Measurements from ENCODE around the gene USP26.
"Not testable (repeated sequence)": the region's sequence is repeated elsewhere in the genome, so short reads cannot be mapped to it uniquely, and the experiment has no call there.

USP26 gene

DNA sequence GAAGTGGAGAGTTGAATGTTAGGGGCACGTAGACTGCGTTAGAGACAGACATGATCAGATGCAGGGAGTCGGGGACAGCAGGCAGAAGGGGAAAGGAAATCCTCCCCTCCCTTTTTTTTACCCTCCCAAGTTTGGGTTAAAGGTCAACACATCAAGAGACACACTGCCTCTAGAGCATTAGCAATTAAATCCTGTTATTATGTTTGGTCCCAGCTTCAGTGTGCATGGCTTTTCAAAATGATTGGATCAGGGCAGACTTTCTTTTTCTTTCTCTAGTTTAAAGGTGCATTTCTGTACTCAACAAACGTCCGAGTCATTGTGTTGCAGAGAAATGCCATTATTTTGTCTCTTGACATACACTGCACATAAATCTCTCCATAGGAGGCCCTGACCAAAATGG lies 63.9 kb downstream of the USP26 start:
- no peak for DNase-seq

DNA sequence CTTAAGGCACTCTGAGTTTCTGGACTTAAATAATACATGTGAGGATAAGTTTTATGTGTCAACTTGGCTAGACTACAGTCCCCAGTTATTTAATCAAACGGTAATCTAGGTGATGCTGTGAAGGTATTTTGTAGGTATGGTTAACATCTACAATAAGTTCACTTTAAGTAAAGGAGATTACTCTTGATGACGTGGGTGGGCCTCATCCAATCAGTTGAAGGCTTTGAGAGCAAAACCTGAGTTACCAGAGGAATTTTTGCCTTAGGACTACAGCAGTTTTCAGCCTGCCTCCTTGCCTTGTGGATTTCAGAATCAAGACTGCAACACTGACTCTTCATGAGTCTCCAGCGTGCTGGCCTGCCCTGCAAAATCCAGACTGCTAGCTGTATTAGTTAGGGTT lies 78.7 kb downstream of the USP26 start:
- no peak for DNase-seq

DNA sequence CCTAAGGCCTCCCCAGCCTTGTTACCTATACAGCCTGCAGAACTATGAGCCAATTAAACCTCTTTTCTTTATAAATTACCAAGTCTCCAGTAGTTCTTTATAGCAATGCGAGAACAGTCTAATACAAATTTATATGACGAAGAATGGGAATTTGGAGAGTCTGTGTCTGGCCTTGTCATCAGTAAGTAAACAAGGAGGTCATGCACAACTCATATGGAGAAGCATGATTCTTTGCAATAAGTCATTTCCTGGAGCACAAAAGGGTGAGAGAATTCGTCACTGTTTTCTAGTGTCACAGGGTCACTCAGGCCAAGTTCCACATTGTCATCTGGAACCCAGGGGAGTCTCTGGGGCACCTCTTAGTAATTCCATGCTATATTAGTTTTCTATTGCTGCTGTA lies 89.5 kb downstream of the USP26 start:
- DNase-seq: no peak

DNA sequence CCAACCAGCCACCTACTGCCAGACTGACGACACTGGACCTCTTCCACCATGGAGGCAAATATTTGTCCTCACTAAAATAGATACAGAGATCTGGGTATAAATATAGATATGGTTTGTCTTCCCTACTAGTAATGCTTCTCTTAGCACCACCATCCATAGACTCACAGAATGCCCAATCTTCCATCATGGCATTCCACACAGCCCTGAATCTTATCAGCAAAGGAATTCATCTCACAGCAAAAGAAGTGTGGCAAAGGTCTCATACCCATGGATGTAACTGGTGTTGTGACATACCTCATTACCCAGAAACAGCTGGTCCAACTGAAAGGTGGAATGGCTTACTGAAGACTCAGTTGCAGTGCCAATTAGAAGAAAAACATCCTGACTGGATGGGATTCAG lies 91.3 kb downstream of the USP26 start:
- no peak for DNase-seq

DNA sequence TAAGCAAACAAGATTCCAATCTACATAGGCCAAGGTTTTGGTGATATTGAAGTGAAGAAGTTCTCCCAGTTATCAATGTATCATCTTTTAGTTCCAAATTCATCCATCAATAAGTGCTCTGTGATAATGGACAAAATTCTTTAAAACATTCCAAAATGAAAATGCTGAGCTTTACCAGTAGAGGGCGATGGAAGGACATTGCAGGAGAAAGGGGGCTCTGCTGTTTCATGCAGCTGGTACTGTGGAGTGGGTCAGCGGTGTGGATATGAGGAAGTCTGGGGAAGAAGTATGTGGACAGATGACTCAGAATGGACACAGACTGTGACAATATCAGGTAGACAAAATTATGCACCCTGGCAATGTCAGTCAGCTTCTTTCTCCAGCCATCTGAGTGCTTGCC lies 91.9 kb downstream of the USP26 start:
- DNase-seq: peak; percentile 4

DNA sequence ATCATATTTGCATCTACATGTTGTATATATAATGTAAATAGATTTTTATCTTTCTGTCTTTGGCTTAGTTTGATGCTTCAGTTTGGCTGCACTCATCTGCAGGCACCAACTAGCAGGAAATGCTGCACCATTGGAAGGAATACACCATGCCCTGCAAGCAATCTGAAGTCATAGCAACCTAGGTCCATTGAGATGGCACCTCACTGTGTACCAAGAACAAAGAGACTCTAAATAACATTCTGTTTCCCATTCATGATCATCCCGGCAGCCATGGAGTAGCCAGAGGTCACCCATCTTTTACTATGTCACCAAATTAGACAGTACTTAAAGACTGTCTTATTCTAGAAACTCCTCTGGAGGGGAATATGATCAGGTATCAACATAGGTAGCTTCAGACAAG lies 97.7 kb downstream of the USP26 start:
- DNase-seq: no peak

DNA sequence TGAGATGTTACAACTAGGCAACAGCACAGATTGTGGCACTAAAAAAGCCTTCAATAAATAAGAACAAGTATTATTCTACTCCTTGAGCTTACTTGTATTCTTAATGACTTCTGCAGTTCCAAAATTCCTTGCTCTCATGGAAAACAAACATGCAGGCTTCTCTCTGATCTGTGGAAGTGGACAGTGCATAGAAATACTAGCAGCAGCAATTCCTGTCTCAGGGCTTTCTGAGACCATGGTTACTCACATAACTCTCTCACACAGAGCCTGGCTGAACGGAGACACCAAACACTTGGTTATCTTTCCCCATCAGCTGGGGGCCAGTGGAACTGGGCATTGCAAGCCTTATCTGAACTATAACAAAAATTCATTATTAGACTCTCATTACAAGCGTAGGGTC lies 106.1 kb downstream of the USP26 start:
- no peak for DNase-seq

DNA sequence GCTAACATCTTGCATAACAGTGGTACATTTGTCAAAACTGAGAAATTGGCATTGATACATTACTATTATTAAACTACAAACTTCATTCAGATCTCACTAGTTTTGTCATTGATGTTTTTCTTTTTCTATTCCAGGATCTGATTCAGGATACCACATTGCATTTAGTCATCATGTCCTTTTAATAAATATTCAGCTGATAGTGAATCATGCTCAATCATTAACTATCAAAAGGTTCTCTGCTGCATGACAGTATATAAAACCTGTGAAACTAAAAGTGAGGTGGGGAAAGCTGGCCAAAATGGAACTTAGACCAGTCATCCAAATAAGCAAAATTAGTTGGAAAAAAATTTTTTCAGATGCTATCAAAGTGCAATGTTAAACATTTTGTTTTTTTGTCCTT lies 110.4 kb downstream of the USP26 start:
- no peak for DNase-seq

DNA sequence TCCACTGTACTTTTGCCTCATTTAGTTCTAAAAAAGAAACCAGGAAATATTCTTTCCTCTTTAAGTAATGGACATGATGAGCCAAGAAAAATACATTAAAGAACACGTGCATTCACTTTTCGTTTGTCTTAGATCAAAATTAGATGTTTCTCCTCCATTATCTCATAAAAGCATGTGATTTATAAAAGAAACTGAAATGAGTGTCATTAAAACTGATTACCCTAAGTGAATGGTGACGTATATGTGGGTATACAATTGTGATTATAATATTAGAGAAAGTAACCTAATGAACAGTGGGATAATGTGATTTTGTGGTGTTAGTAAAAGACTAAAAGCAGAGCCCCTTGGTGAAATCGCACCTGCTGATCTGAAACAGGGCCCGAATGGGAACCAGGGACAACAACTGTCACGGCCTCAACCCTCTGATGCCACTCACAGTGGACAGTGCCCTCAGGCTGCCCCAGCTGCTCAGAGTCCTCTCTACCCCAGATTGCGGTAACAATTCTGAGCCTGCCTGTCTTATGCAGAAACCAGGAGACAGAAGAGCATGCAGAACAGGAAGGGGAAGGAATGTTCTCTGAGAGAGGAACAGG lies 112.8 kb downstream of the USP26 start:
- no peak for DNase-seq

DNA sequence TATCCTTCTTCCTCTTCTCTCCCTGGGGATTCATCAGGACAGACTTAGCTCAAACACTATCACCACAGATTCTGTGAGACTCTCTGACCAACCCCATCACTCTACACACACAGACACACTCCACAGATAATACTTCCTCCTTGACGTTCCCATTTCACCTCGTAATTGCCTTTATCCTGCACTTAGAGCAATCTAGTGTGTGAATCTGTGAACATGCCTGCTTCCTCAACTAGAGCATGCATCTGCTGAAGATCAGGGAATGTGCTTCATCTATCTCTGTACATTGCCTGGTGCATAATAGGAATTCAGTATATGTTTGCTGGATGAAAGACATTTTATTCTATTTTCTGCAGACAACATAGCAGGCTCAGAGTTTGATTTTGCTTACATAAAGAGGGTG lies 113.4 kb downstream of the USP26 start:
- DNase-seq: no peak

DNA sequence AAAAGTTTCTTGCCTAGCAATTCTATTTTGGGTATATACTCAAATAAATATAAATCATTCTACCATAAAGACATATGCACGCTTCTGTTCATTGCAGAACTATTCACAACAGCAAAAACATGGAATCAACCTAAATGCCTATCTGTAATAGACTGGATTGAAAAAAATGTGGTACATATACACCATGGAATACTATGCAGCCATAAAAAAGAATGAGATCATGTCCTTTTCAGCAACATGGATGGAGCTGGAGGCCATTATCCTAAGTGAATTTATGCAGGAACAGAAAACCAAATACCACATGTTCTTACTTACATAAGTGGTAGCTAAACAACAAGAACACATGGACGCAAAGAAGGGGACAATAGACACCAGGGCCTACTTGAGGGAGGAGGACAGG lies 116.9 kb downstream of the USP26 start:
- DNase-seq: not testable (repeated sequence)
